Naive thymus-derived CD8-positive, alpha-beta T cell (primary cell): ENCODE results near the gene BRMS1. TPM values are rescaled to one million over a fixed set of nuclear protein-coding genes. Genes with fewer than 3 reads are reported as not detected.
A peak's percentile ranks its signal among the peaks of the same experiment; 100 is the strongest.
"Not testable (repeated sequence)": the region's sequence is repeated elsewhere in the genome, so short reads cannot be mapped to it uniquely, and the experiment has no call there.

Experiments
- ATAC-seq, 2 donors: fragments of 150-1000 bp; cut with Tn5 transposase in 1 of 2; sonication (Bioruptor Pico), chemical (Tn5 transposase) in 1 of 2; 1 replicate in 1 of 2; 2 replicates in 1 of 2; pipeline ENCODE4 v1.10.0; 2021; ENCODE audit warnings: mild to moderate bottlenecking in 2 of 2, moderate library complexity in 2 of 2
- POLR2A ChIA-PET: fragments of 350-600 bp; sonication (Branson Sonifier 250); formaldehyde crosslinking; loops from one replicate; lab custom pipeline; 2021; ENCODE audit warnings: antibody characterized with exemption; lab: Charles Lee
- DNase-seq, 10 donors: peaks; one replicate each; pipeline versions ENCODE4 v3.0.0 to v3.0.0-alpha.2; 2020 to 2022
- H3K27ac Mint-ChIP-seq, 10 donors: one replicate each; pipeline ENCODE4 v1.8.0; 2020 to 2022; ENCODE audit warnings: mild to moderate bottlenecking in 10 of 10, mixed read lengths in 10 of 10, moderate library complexity in 4 of 10, inconsistent platforms in 1 of 10
- H3K27me3 Mint-ChIP-seq, 5 donors: one replicate each; pipeline ENCODE4 v1.8.0; 2021 to 2022; ENCODE audit warnings: mixed read lengths in 5 of 5
- H3K36me3 Mint-ChIP-seq, 3 donors: one replicate each; pipeline ENCODE4 v1.8.0; 2020 to 2022; ENCODE audit warnings: mixed read lengths in 3 of 3, mild to moderate bottlenecking in 2 of 3, inconsistent platforms in 1 of 3
- H3K4me1 Mint-ChIP-seq, 4 donors: one replicate each; pipeline ENCODE4 v1.8.0; 2021 to 2022; ENCODE audit warnings: mixed read lengths in 4 of 4
- H3K4me3 Mint-ChIP-seq, 10 donors: one replicate each; pipeline ENCODE4 v1.8.0; 2020 to 2022; ENCODE audit warnings: mild to moderate bottlenecking in 10 of 10, mixed read lengths in 10 of 10, moderate library complexity in 6 of 10, inconsistent platforms in 1 of 10
- H3K9me3 Mint-ChIP-seq, 9 donors: one replicate each; pipeline ENCODE4 v1.8.0; 2020 to 2022; ENCODE audit warnings: mixed read lengths in 9 of 9, mild to moderate bottlenecking in 3 of 9, inconsistent platforms in 1 of 9, moderate library complexity in 1 of 9
- polyA plus RNA-seq, 3 donors: library from polyadenylated mRNA; unstranded; fragments of 300-500 nt; fragmentation: Illumina TruSeq; gene quantifications; one replicate each; pipeline ENCODE4 v1.2.3, GENCODE V29; 2021
- total RNA-seq, 8 experiments: library from RNA in 2 of 8; stranded (reverse) in 2 of 8; gene quantifications; one replicate each; pipeline ENCODE4 v1.2.3 and lab custom pipeline; 2021 to 2026

BRMS1 gene
- total and polyA plus RNA-seq, 5 experiments from 2014 or later, result 47.6 to 65.8 (median 61.7) TPM

DNA sequence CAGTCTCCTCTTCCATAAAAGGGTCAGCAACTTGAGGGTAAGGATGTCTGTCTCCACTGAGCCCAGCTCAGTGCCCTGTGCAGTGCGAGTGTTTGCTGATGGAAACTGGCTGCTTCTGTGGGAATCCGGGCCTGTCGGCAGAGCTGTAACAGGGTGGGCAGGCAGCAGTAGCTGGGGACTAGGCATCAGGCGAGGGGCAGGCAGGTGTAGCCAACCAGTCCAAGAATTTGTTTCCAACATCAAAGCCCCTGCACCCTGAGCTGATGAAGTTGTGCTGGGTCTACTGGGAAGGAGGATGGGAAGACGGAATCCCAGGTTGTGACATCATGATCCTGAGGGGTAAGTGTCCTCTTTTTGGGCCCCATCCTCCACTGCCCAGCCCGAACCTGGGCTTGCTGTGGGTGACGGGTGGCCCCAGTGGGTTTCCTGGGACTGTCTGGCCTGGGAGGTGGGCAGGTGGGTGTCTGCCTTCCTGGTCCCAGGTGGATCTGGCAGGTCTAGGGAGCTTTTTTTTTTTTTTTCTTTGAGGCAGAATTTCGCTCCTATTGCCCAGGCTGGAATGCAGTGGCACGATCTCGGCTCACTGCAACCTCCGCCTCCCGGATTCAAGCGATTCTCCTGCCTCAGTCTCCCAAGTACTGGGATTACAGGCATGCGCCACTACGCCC, 15.6 kb upstream of the BRMS1 start:
- Mint-ChIP-seq H3K27ac (peak overlapping the region in 1 of 10 donors; percentile 29), H3K9me3 (no peaks in the 10 kb centered on the region), H3K4me1 (no peaks in the 10 kb centered on the region), H3K36me3 (peaks cover 0 to 5% (median 0%) of the 10 kb centered on the region in 3 donors), H3K27me3 (no peaks in the 10 kb centered on the region), H3K4me3 (no peak overlapping the region)
- POLR2A ChIA-PET, result no interaction called here
- DNase-seq, result peak in 1 of 10 donors; percentile 15
- ATAC-seq, result no peak

DNA sequence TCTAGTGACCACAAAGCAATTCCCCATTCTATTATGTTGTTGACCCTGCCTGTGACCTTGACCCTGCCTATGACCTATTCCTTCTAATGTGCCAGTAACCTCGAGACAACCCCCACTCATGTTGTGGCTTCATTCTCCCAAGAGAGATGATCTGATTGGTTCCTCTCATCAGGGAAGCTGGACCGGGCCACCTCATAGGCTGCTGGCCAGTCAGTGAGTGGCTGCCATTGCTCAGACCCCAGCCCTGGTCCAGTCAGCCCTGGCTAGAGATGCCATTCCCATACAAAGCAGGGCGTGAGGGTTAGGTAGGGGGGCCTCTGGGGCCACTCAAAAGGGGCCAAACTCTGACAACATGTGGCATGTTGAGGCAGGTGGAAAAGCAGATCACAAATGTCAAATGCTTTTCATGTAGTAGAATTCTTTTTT, 14.8 kb upstream of the BRMS1 start:
- POLR2A ChIA-PET, result no interaction called here
- ATAC-seq (no peak), DNase-seq (peak in 1 of 10 donors; percentile 40)
- H3K27me3 Mint-ChIP-seq, result no peaks in the 10 kb centered on the region
- H3K9me3 Mint-ChIP-seq, result no peaks in the 10 kb centered on the region
- no peak overlapping the region for H3K4me3 Mint-ChIP-seq
- peak overlapping the region in 1 of 10 donors; percentile 43 for H3K27ac Mint-ChIP-seq
- H3K36me3 Mint-ChIP-seq, result peaks cover 0 to 6% (median 0%) of the 10 kb centered on the region in 3 donors
- no peaks in the 10 kb centered on the region for H3K4me1 Mint-ChIP-seq

DNA sequence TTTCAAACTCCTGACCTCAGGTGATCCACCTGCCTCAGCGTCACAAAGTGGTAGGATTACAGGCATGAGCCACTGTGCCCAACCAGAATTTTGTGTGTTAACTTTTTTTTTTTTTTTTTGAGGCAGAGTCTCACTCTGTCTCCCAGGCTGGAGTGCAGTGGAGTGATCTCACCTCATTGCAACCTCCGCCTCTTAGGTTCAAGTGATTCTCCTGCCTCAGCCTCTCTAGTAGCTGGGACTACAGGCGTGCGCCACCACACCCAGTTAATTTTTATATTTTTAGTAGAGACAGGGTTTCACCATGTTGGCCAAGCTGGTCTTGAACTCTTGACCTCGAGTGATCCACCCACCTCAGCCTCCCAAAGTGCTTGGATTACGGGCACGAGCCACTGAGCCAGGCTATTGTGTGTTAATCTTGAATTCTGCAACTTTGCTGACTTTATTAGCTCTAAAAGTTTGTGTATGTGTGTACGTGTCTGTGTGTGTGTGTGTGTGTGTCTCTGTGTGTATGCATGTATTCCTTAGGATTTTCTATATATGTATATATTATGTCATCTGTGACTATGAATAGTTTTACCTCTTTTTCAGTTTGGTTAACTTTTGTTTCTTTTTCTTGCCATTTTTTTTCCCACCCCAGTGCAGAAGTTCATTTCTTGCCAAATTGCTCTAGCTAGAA, 5.8 kb upstream of the BRMS1 start:
- peaks cover 0 to 17% (median 3%) of the 10 kb centered on the region in 3 donors for H3K36me3 Mint-ChIP-seq
- H3K4me3 Mint-ChIP-seq, H3K9me3 Mint-ChIP-seq, DNase-seq, H3K27me3 Mint-ChIP-seq, ATAC-seq: not testable (repeated sequence)
- peak overlapping the region in 3 of 10 donors; percentile 15 to 37 (median 18) for H3K27ac Mint-ChIP-seq
- peaks cover 10 to 34% (median 18%) of the 10 kb centered on the region in 4 donors for H3K4me1 Mint-ChIP-seq
- POLR2A ChIA-PET, result interaction anchor here (0.5 to 0.7 kb wide), 2 partner anchors 39 to 389 kb away, joined by 3 read pairs; partner anchors contain the start of gene SART1

DNA sequence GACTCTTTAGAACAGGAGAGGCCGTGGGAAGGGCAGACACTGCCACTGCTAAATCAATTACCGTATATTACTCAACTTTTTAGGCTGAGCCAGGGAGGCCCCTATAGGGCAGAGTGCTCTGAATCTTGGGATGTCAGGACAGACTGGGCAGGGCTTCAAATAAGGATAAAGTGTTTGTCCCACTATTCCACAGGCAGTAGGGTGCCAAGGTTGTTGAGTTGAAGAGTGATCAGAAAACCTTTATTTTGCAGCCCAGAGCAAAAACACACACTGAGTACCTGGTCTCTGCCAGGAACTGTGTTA, 4.1 kb upstream of the BRMS1 start:
- H3K4me3 Mint-ChIP-seq, result peak overlapping the region in 6 of 10 donors; percentile 60 to 97 (median 94)

DNA sequence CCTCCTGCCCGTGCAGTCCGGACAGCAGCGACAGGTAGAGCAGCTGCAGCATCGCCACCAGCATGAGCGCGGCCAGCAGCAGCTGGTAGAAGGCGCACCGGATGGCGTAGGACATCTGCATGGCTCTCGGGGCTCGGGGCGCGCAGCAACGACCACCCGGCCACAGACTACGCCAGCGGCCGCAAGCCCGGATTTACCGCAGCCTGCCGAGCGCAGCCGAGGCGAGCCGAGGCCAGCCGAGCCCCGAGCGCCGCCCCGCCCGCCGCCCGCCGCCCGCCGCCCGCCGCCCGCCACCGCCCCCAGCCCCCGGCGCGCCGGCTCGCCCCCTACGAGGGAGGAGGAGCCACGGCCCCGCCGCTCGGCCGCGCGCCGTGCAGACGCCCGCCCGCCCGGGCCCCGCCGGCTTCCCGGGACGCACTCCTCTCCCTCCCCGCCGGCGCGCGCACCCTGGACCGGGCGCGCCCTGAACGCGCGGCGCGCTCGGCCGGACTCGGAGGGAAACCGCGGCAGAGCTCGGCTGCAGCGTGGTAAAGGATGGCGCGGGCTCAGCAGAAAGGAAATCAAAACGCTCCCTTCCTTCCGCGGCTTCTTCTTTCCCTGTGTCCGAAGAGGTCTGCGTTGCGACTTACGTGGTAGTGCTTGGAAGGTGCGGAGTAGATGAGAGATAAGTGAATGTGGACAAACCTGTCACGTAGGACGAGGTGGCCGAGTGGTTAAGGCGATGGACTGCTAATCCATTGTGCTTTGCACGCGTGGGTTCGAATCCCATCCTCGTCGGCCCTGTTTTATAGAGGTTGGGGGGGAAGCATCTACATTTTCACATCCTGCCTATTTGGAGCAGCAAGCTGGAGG, 2.7 kb upstream of the BRMS1 start, which contains the start of gene B4GAT1:
Gene B4GAT1 (minus strand): TSS at position 205 of the 852 bp plus-strand sequence. CDS start 84 bp downstream, at position 121.
- peaks cover 26 to 62% (median 48%) of the 10 kb centered on the region in 4 donors for H3K4me1 Mint-ChIP-seq
- H3K36me3 Mint-ChIP-seq, result peaks cover 0 to 6% (median 0%) of the 10 kb centered on the region in 3 donors

More for the DNA sequence above, 4.1 kb upstream of the BRMS1 start:
- Mint-ChIP-seq H3K4me1 (peaks cover 16 to 49% (median 34%) of the 10 kb centered on the region in 4 donors), H3K36me3 (peaks cover 0 to 10% (median 3%) of the 10 kb centered on the region in 3 donors), H3K27me3 (peaks cover 0 to 4% (median 0%) of the 10 kb centered on the region in 5 donors), H3K27ac (peak overlapping the region in 9 of 10 donors; percentile 32 to 100 (median 79)), H3K9me3 (peaks cover 0 to 5% (median 0%) of the 10 kb centered on the region in 9 donors)
- POLR2A ChIA-PET, result interaction anchor here (0.7 to 1.9 kb wide), 3 partner anchors 19 to 35 kb away, joined by 4 to 8 read pairs (median 8); partner anchors contain the start of gene SLC29A2
- ATAC-seq (no peak), DNase-seq (peak in 1 of 10 donors; percentile 45)

DNA sequence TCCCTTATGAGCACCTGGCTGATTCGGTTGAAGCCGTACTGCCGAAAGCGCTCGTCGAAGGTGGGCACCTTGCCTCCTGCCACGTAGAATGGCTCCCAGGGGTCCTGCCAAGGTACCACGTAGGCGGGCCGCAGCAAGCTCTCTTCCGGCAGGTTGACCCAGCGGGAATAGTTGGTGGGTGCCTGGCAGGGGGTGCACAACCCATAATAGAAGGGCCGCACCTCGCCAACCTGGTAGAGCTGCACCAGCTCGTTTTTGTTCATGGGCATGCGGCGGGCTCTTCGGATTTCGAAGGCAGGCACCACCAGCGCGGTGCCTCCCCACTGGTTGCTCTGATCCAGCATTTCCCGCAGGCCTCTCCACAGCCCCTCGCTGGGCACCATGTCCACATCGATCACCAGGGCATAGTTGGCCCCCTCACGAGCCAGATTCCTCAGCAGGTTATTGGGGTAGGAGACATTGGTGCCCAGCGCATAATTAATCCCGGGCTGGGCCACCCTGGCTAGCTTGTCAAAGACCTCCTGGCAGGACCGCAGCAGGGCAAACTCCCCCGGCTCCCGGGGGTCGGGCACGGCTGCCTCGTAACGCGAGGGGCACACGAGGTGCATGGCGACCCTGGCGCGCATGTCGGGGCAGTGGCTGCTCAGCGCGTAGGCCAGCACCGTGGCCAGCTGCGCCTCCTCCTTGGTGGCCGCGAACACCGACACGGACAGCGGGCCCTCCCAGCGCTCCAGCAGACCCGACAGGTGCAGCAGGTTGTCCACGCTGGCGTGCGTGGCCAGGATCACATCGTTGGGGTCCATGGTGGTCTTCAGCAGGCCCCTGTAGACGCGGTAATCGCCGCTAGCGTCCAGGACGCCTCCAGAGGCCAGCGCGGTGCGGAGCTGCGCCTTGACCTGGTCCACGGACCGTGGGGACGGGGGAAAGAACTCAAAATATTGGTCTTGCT, 1.8 kb upstream of the BRMS1 start:
- POLR2A ChIA-PET, result interaction anchor here (0.6 to 5.8 kb wide), 10 partner anchors 11 to 1229 kb away, joined by 3 to 82 read pairs (median 4); partner anchors contain the start of genes CD248, RIN1, SLC29A2 and ZNHIT2
- ATAC-seq (no peak), DNase-seq (no peak)
- H3K36me3 Mint-ChIP-seq, result peaks cover 0 to 15% (median 0%) of the 10 kb centered on the region in 3 donors
- peak overlapping the region; percentile 70 to 100 (median 92) for H3K27ac Mint-ChIP-seq
- peak overlapping the region; percentile 63 to 97 (median 94) for H3K4me3 Mint-ChIP-seq
- peaks cover 0 to 5% (median 0%) of the 10 kb centered on the region in 9 donors for H3K9me3 Mint-ChIP-seq
- H3K27me3 Mint-ChIP-seq, result peaks cover 0 to 4% (median 0%) of the 10 kb centered on the region in 5 donors
- peaks cover 26 to 63% (median 52%) of the 10 kb centered on the region in 4 donors for H3K4me1 Mint-ChIP-seq

More for the DNA sequence above, 2.7 kb upstream of the BRMS1 start, which contains the start of gene B4GAT1:
- DNase-seq (peak; percentile 58 to 93 (median 86)), ATAC-seq (peak; percentile 61 to 62)
- peaks cover 0 to 5% (median 0%) of the 10 kb centered on the region in 9 donors for H3K9me3 Mint-ChIP-seq
- H3K27ac Mint-ChIP-seq, result peak within 1 kb of the TSS; percentile 91 to 100 (median 98)
- peak within 1 kb of the TSS; percentile 84 to 97 (median 95) for H3K4me3 Mint-ChIP-seq
- peaks cover 0 to 4% (median 0%) of the 10 kb centered on the region in 5 donors for H3K27me3 Mint-ChIP-seq
- POLR2A ChIA-PET, result interaction anchor here (0.6 to 5.8 kb wide), 10 partner anchors 9 to 1230 kb away, joined by 3 to 82 read pairs (median 6); partner anchors contain the start of genes CD248, RIN1, SLC29A2 and ZNHIT2

DNA sequence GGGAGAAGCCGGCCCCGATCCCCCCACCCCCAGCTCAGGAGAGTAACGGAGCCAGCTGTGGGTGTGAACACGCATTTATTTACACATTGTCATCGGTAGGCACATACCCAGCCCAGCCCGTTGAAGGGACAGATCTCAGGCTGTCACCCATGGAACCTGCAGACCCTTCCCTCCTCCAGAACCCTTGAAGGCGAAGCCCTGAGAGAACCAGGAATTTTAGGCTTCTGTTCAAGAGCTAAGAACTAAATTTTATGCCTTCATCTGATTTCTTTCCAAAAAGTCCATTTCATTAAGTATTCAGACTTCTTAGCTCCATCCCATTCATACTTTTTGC, 379 bp upstream of the BRMS1 start:
- peak; percentile 16 to 25 for ATAC-seq
- Mint-ChIP-seq H3K36me3 (peaks cover 2 to 23% (median 4%) of the 10 kb centered on the region in 3 donors), H3K4me1 (peaks cover 29 to 65% (median 53%) of the 10 kb centered on the region in 4 donors), H3K4me3 (peak overlapping the region; percentile 93 to 97 (median 95)), H3K27me3 (peaks cover 0 to 4% (median 0%) of the 10 kb centered on the region in 5 donors), H3K27ac (peak overlapping the region; percentile 88 to 99 (median 98)), H3K9me3 (peaks cover 0 to 5% (median 0%) of the 10 kb centered on the region in 9 donors)
- DNase-seq, result no peak
- POLR2A ChIA-PET, result interaction anchor here (0.8 to 5.8 kb wide), 17 partner anchors 11 to 498 kb away, joined by 3 to 82 read pairs (median 4); partner anchors contain the start of genes CD248, RCE1, RIN1 and SLC29A2

DNA sequence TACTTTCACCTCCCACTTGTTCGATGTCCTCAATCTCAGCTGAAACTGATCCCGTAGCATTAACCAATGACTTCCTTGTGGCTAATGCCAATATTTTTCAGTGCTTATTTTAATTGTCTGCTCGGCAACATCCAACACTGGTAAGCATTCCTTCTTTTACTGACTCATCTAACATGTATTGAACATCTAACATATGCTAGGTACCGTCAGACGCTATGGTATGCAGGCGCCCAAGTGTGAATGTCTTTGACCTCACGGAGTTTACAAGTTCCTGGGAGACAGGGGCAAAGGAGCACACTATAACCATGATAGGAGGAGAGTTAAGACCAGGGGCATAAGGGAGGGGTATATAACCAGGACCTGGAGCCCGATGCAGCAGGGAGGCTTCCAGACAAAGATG, 1.7 kb downstream of the BRMS1 start:
- Mint-ChIP-seq H3K4me1 (peaks cover 29 to 58% (median 45%) of the 10 kb centered on the region in 4 donors), H3K9me3 (peaks cover 0 to 5% (median 0%) of the 10 kb centered on the region in 9 donors), H3K27me3 (peaks cover 0 to 4% (median 0%) of the 10 kb centered on the region in 5 donors), H3K36me3 (peaks cover 4 to 33% (median 5%) of the 10 kb centered on the region in 3 donors), H3K27ac (peak overlapping the region in 8 of 10 donors; percentile 22 to 99 (median 90)), H3K4me3 (peak overlapping the region; percentile 57 to 97 (median 95))
- DNase-seq, result no peak
- ATAC-seq, result no peak
- POLR2A ChIA-PET, result interaction anchor here (0.7 to 5.8 kb wide), 5 partner anchors 9 to 123 kb away, joined by 3 to 82 read pairs (median 9); partner anchors contain the start of genes CD248, PELI3 and RIN1

DNA sequence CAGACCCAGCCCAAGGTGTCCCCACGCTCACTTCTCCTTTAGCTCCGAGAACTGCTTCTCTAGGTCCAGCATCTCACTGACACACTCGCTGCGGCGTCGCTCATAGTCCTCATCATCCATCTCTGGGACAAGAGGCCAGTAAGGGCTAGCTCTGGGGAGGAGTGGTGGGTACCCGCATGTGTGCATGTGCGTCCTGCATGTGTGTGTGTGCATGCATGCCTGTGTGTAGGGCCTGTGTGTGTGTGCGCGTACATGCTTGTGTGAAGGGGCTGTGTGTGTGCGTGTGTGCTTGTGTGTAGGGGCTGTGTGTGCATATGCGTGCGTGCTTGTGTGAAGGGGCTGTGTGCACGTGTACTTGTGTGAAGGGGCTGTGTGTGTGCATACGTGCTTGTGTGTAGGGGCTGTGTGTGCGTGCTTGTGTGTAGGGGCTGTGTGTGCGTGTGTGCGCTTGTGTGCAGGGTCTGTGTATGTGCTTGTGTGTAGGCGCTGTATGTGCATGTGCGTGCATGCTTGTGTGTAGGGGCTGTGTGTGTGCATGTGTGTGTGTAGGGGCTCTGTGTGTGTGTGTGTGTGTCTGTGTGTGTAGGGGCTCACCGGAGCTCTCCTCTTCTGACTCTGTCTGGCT, 3.3 kb downstream of the BRMS1 start:
- H3K27me3 Mint-ChIP-seq, result no peaks in the 10 kb centered on the region
- H3K9me3 Mint-ChIP-seq, result no peaks in the 10 kb centered on the region
- H3K36me3 Mint-ChIP-seq, result peaks cover 4 to 34% (median 5%) of the 10 kb centered on the region in 3 donors
- H3K4me3 Mint-ChIP-seq, result peak overlapping the region in 3 of 10 donors; percentile 30 to 60 (median 36)
- peak overlapping the region in 3 of 10 donors; percentile 48 to 71 (median 59) for H3K27ac Mint-ChIP-seq
- peaks cover 28 to 61% (median 50%) of the 10 kb centered on the region in 4 donors for H3K4me1 Mint-ChIP-seq
- POLR2A ChIA-PET, result interaction anchor here (0.6 kb wide), 1 partner anchor 80 kb away, joined by 3 read pairs; no protein-coding TSS in a partner anchor
- ATAC-seq (no peak), DNase-seq (no peak)
